NCI-H510A (cell line): ENCODE data around the gene MUC6.

Source experiments
- DNase-seq: peaks from one replicate; lab custom pipeline; 2025; lab: John Stamatoyannopoulos, UW

The MUC6 gene

GRCh38 chr11:1038361-1038760 lies 1.8 kb upstream of the MUC6 start:
- no peak for DNase-seq

GRCh38 chr11:1037506-1038055 lies 1.1 kb upstream of the MUC6 start:
- no peak for DNase-seq

- DNase-seq, result no peak
Measured at GRCh38 chr11:1036931-1037330, 413 bp upstream of the MUC6 start.

- no peak for DNase-seq
Measured at GRCh38 chr11:1035577-1036283, 788 bp downstream of the MUC6 start.

- no peak for DNase-seq
Measured at GRCh38 chr11:1034456-1035295, 1.8 kb downstream of the MUC6 start.

- DNase-seq, result no peak
Measured at GRCh38 chr11:1034001-1034400, 2.5 kb downstream of the MUC6 start.

GRCh38 chr11:1033016-1033798 lies 3.3 kb downstream of the MUC6 start:
- DNase-seq, result no peak

GRCh38 chr11:1032310-1032891 lies 4.1 kb downstream of the MUC6 start:
- DNase-seq, result no peak

- DNase-seq, result no peak
Measured at GRCh38 chr11:1031121-1031899, 5.2 kb downstream of the MUC6 start.

- no peak for DNase-seq
Measured at GRCh38 chr11:1030556-1030955, 6.0 kb downstream of the MUC6 start.

- DNase-seq, result no peak
Measured at GRCh38 chr11:1030086-1030485, 6.4 kb downstream of the MUC6 start.

- no peak for DNase-seq
Measured at GRCh38 chr11:1029654-1030053, 6.9 kb downstream of the MUC6 start.

- DNase-seq, result no peak
Measured at GRCh38 chr11:1029051-1029450, 7.5 kb downstream of the MUC6 start.

- no peak for DNase-seq
Measured at GRCh38 chr11:1028616-1029015, 7.9 kb downstream of the MUC6 start.

- DNase-seq, result no peak
Measured at GRCh38 chr11:1028291-1028540, 8.3 kb downstream of the MUC6 start.

GRCh38 chr11:1027483-1028290 lies 8.8 kb downstream of the MUC6 start:
- no peak for DNase-seq

GRCh38 chr11:1026641-1027482 lies 9.7 kb downstream of the MUC6 start:
- no peak for DNase-seq

- no peak for DNase-seq
Measured at GRCh38 chr11:1026163-1026450, 10.4 kb downstream of the MUC6 start.

GRCh38 chr11:1025410-1026162 lies 10.9 kb downstream of the MUC6 start:
- no peak for DNase-seq
